OCI-LY1 (cell line): Measurements from ENCODE around the gene FRMD4A.

Experiments
- EZH2 ChIP-seq: fragments of 200-600 bp; sonication (generic), shearing (Covaris generic); IDR thresholded peaks from 2 replicates; pipeline ENCODE4 v1.8.0; 2017; ENCODE audit warnings: borderline replicate concordance, mixed run types, mild to moderate bottlenecking, antibody characterized with exemption, low read length, moderate library complexity, mixed read lengths
- TF ChIP-seq, protein P1 (sequence below): fragments of 200-600 bp; sonication (generic), shearing (Covaris generic); IDR thresholded peaks from 2 replicates; pipeline ENCODE4 v1.5.1; 2017; ENCODE audit warnings: mild to moderate bottlenecking, antibody characterized with exemption, low read length, moderate library complexity, mixed read lengths

DNA sequence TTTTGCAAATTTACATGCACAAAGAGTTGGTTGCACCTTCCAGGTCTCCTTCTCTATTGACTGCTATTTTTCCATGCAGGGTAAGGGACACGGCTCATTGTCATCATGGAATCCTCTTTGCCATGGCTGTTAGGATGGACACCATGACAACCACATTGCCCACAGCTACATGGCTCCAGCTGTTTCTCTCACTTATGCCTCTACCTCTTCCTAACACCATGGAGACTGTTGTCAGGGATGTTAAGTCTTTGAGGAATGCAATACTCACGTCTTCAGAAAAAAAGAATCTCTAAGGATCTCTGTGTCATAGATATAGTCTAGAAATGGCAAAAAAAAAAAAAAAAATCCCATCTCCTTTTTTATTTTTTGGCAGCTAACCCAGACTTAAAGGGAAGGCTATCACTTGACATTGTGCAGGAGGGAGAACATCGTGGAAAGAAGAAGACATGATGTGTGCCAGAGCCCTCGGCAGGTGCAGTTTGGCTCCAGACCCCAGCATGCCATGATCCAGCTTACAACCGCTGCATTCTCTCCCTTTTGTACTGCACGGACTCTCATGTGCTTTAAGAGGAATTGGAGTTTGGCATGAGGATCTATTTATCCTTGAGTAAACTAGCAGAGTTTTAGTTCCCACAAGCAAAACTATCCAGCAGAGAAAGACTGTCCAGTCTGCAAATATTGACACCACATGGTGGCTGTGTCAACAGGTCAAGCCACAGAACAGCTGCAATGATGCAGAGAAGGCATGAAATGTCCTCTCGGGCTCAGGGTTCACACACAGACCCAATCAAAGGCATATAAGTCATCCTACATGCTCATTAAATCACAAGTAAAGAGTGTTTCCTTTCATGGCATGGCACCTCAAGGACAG lies 70.8 kb downstream of the FRMD4A start:
- TF ChIP-seq, protein P1, sequence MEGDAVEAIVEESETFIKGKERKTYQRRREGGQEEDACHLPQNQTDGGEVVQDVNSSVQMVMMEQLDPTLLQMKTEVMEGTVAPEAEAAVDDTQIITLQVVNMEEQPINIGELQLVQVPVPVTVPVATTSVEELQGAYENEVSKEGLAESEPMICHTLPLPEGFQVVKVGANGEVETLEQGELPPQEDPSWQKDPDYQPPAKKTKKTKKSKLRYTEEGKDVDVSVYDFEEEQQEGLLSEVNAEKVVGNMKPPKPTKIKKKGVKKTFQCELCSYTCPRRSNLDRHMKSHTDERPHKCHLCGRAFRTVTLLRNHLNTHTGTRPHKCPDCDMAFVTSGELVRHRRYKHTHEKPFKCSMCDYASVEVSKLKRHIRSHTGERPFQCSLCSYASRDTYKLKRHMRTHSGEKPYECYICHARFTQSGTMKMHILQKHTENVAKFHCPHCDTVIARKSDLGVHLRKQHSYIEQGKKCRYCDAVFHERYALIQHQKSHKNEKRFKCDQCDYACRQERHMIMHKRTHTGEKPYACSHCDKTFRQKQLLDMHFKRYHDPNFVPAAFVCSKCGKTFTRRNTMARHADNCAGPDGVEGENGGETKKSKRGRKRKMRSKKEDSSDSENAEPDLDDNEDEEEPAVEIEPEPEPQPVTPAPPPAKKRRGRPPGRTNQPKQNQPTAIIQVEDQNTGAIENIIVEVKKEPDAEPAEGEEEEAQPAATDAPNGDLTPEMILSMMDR: no peak
- no peak for TF ChIP-seq EZH2
